Measurements from ENCODE around the gene CCDC200.
"Not testable (repeated sequence)": the region's sequence is repeated elsewhere in the genome, so short reads cannot be mapped to it uniquely, and the experiment has no call there.

The CCDC200 gene

DNA sequence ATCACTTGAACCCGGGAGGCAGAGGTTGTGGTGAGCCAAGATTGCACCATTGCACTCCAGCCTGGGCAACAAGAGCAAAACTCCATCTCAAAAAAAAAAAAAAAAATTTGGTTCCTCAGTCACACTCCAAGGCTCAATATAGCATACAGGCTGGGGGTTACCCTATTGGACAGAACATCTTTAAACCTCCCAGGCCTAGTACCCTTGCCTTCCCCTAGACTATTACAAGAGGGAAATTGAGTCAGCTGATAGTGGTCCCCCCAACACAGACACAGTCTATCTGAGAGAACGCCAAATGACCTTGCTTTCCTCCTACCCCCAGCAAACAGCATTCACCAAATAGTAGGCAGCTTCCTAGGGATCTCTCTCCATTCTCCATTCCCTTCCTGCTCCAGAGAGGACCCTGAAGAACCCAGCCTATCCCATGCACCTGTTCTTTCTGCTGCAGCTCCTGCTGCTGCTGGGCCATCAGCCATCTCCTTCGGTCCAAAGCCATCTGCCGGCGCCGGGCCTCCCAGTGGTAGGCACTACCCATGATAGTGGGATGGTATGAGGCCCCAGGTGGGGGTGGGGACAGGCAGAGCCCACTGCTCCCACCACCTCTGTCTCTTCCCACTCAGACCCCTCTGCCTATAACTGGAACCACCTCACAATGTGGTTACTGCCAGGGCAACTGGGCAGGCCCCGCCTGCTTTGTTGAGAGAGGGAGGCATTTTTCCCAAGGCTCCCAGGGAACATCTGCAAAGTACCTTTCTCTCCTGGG, at the start of gene CCDC200:
TSS of gene CCDC200 (minus strand) at position 604 of the 763 bp plus-strand sequence. CDS start at position 535, 69 bp downstream.
- H3K36me3 ChIP-seq (ENCODE audit: insufficient read depth, low read length); H3K9ac ChIP-seq (ENCODE audit: low read depth, low read length); H3K9me3 ChIP-seq (ENCODE audit: control insufficient read depth, insufficient read depth, low read length); H3K4me1 ChIP-seq (ENCODE audit: insufficient read depth, low read length): not testable (repeated sequence)

DNA sequence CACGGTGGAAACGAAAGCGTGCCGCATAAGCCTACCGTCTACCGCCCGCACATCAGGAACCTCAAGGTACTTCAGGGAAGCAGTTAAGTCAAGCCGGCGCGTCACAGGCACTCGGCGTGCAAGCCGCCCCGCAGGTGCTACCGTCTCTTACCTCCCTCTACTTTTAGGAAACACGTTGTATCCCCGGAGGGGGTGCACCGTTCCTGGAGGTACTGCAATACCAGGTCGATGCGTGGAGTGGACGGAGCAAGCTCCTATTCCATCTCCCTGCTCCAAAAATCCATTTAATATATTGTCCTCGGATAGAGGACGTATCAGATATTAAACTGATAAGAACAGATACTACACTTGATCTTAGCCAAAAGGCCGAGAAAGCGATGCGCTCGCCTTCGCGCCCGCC, 44.5 kb upstream of the CCDC200 start:
- not testable (repeated sequence) for H3K9me3 ChIP-seq (ENCODE audit: control insufficient read depth, insufficient read depth, low read length); H3K9ac ChIP-seq (ENCODE audit: low read depth, low read length); H3K36me3 ChIP-seq (ENCODE audit: insufficient read depth, low read length); H3K4me1 ChIP-seq (ENCODE audit: insufficient read depth, low read length)

- H3K4me1 ChIP-seq (ENCODE audit: insufficient read depth, low read length); H3K36me3 ChIP-seq (ENCODE audit: insufficient read depth, low read length); H3K9me3 ChIP-seq (ENCODE audit: control insufficient read depth, insufficient read depth, low read length); H3K9ac ChIP-seq (ENCODE audit: low read depth, low read length): not testable (repeated sequence)
Measured at GRCh38 chr17:43272483-43272882, 44.1 kb upstream of the CCDC200 start.

GRCh38 chr17:43270552-43271504, 42.4 kb upstream of the CCDC200 start:
- H3K9ac ChIP-seq (ENCODE audit: low read depth, low read length); H3K36me3 ChIP-seq (ENCODE audit: insufficient read depth, low read length); H3K9me3 ChIP-seq (ENCODE audit: control insufficient read depth, insufficient read depth, low read length); H3K4me1 ChIP-seq (ENCODE audit: insufficient read depth, low read length): not testable (repeated sequence)

GRCh38 chr17:43246456-43246855, 18.0 kb upstream of the CCDC200 start:
- not testable (repeated sequence) for H3K4me1 ChIP-seq (ENCODE audit: insufficient read depth, low read length); H3K36me3 ChIP-seq (ENCODE audit: insufficient read depth, low read length); H3K9me3 ChIP-seq (ENCODE audit: control insufficient read depth, insufficient read depth, low read length); H3K9ac ChIP-seq (ENCODE audit: low read depth, low read length)

DNA sequence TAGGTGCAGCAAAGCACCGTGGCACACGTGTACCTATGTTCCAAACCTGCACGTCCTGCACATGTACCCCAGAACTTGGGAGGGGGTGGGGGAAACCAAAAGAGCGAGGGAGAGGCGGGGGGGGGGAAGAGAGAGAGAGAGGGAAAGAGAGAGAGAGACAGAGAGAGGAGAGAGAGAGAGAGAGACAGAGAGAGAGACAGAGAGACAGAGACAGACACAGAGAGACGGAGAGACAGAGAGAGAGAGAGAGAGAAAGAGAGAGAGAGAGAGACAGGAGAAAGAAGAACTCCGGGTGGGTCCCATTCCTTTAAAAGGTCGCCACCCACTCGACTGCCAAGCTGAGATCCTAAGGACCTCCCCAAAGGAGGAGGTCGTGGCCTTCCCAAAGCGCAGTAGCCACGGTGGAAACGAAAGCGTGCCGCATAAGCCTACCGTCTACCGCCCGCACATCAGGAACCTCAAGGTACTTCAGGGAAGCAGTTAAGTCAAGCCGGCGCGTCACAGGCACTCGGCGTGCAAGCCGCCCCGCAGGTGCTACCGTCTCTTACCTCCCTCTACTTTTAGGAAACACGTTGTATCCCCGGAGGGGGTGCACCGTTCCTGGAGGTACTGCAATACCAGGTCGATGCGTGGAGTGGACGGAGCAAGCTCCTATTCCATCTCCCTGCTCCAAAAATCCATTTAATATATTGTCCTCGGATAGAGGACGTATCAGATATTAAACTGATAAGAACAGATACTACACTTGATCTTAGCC, 12.4 kb upstream of the CCDC200 start:
- H3K9ac ChIP-seq (ENCODE audit: low read depth, low read length); H3K9me3 ChIP-seq (ENCODE audit: control insufficient read depth, insufficient read depth, low read length); H3K4me1 ChIP-seq (ENCODE audit: insufficient read depth, low read length); H3K36me3 ChIP-seq (ENCODE audit: insufficient read depth, low read length): not testable (repeated sequence)

DNA sequence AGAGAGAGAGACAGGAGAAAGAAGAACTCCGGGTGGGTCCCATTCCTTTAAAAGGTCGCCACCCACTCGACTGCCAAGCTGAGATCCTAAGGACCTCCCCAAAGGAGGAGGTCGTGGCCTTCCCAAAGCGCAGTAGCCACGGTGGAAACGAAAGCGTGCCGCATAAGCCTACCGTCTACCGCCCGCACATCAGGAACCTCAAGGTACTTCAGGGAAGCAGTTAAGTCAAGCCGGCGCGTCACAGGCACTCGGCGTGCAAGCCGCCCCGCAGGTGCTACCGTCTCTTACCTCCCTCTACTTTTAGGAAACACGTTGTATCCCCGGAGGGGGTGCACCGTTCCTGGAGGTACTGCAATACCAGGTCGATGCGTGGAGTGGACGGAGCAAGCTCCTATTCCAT, 11.2 kb upstream of the CCDC200 start:
- H3K9me3 ChIP-seq (ENCODE audit: control insufficient read depth, insufficient read depth, low read length) = not testable (repeated sequence)

GRCh38 chr17:43233877-43234276, 5.5 kb upstream of the CCDC200 start, which contains the start of gene RNU2-1:
RNU2-1 (minus strand) TSS chr17:43233977.
- not testable (repeated sequence) for H3K4me1 ChIP-seq (ENCODE audit: insufficient read depth, low read length); H3K36me3 ChIP-seq (ENCODE audit: insufficient read depth, low read length); H3K9ac ChIP-seq (ENCODE audit: low read depth, low read length); H3K9me3 ChIP-seq (ENCODE audit: control insufficient read depth, insufficient read depth, low read length)

More for the DNA sequence above, 11.2 kb upstream of the CCDC200 start:
- not testable (repeated sequence) for H3K4me1 ChIP-seq (ENCODE audit: insufficient read depth, low read length); H3K36me3 ChIP-seq (ENCODE audit: insufficient read depth, low read length); H3K9ac ChIP-seq (ENCODE audit: low read depth, low read length)

GRCh38 chr17:43233263-43233662, 4.8 kb upstream of the CCDC200 start:
- H3K4me1 ChIP-seq (ENCODE audit: insufficient read depth, low read length); H3K36me3 ChIP-seq (ENCODE audit: insufficient read depth, low read length); H3K9me3 ChIP-seq (ENCODE audit: control insufficient read depth, insufficient read depth, low read length); H3K9ac ChIP-seq (ENCODE audit: low read depth, low read length): not testable (repeated sequence)

DNA sequence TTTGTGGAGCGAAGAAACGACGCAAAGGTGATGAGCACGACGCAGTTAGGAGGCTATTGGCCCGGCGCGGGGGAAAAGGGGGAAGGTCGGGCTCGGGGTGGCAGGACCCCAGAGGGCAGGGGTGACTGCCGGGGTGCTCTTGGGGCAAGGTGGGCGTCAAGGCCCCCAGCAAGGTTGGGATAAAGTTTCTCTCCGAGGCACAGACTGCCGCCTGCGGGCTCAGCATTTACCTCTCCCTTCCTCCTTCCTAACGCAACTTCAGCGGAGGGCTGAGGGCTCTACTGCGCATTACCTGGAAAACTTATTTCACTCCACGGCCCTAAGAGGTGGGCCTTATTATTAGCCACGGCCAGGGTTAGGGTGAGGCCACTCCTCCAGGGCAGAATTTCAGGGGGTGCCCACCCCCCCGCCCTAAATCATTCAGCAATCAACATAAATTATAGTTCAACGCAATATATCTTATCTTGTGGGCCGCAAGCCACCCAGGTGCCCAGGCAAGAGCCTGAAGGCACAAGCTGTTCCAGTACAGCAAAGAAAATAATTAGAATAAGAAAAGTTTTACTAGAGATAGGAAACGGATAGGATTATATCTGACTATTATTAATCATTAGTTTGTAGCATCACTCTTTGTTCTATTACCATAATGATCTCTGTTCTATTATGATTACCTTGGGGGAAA, 3.7 kb upstream of the CCDC200 start:
- H3K4me1 ChIP-seq (ENCODE audit: insufficient read depth, low read length); H3K9me3 ChIP-seq (ENCODE audit: control insufficient read depth, insufficient read depth, low read length); H3K36me3 ChIP-seq (ENCODE audit: insufficient read depth, low read length): not testable (repeated sequence)
- peak overlapping the region; percentile 51 for H3K9ac ChIP-seq (ENCODE audit: low read depth, low read length)

DNA sequence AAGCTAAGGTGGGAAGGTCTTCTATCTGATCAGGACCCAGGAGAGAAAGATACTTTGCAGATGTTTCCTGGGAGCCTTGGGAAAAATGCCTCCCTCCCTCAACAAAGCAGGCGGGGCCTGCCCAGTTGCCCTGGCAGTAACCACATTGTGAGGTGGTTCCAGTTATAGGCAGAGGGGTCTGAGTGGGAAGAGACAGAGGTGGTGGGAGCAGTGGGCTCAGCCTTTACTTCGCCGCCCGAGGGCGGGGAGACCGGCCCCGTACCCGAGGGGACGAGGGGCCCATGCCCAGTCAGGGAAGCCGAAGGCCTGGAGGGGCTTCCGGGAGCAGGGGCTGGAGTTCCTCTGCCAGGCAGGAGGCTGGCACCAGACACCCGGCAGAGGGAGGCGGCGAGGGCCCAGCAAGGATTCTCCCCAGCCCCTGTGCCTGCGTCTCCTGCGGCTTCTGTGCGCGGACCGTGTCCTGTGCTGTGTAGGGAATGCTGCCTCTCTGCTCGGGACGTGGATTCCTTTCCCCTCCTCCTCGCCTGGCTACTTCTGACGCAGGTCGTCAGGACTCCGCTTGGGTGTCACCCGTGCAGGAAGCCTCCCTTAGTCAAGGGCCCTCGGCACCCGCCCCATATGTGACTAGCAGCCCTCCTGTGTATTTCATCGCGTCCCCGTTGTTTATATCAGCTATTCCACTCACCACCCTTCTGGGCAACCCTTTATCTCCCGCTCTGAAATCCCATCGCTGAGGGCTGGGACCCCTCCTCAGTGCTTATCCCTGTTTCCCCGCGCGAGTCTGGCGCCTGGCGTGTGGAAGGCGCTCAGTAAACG, 3.0 kb upstream of the CCDC200 start:
- H3K4me1 ChIP-seq (ENCODE audit: insufficient read depth, low read length); H3K36me3 ChIP-seq (ENCODE audit: insufficient read depth, low read length); H3K9me3 ChIP-seq (ENCODE audit: control insufficient read depth, insufficient read depth, low read length): not testable (repeated sequence)
- peak overlapping the region; percentile 51 for H3K9ac ChIP-seq (ENCODE audit: low read depth, low read length)

DNA sequence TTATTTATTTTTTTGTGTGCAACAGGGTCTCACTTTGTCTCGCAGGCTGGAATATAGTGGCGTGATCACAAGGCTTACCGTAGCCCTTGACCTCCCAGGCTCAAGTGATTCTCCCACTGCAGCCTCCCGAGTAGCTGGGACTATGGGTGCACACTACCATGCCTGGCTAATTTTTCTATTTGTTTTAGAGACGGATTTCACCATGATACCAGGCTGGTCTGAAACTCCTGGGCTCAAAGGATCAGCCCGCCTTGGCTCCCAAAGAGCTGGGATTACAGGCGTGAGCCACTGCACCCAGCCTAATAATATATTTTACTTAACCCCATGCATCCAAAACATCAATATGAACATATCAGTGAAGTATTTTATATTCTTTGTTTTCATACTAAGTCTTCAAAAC, 2.0 kb downstream of the CCDC200 start:
- Histone ChIP-seq H3K9me3 (ENCODE audit: control insufficient read depth, insufficient read depth, low read length) (no peaks in the 10 kb centered on the region), H3K9ac (ENCODE audit: low read depth, low read length) (no peak overlapping the region), H3K4me1 (ENCODE audit: insufficient read depth, low read length) (no peaks in the 10 kb centered on the region), H3K36me3 (ENCODE audit: insufficient read depth, low read length) (no peaks in the 10 kb centered on the region)

- Histone ChIP-seq H3K9me3 (ENCODE audit: control insufficient read depth, insufficient read depth, low read length) (no peaks in the 10 kb centered on the region), H3K4me1 (ENCODE audit: insufficient read depth, low read length) (no peaks in the 10 kb centered on the region), H3K36me3 (ENCODE audit: insufficient read depth, low read length) (no peaks in the 10 kb centered on the region), H3K9ac (ENCODE audit: low read depth, low read length) (no peak overlapping the region)
Measured at GRCh38 chr17:43224146-43224705, 4.2 kb downstream of the CCDC200 start.

All from ES-I3 (cell line).